SK-N-MC (cell line): ENCODE data around the gene EEF2K.

ENCODE experiments used
- EZH2 ChIP-seq: fragments of 200-600 bp; sonication (generic); IDR thresholded peaks from one replicate; pipeline ENCODE4 v1.6.1; 2017; ENCODE audit warnings: antibody characterized with exemption
- POLR2AphosphoS5 ChIP-seq: IDR thresholded peaks from 2 replicates; pipeline ENCODE4 v1.6.1; 2012; ENCODE audit warnings: mild to moderate bottlenecking, low read depth, low read length, borderline replicate concordance

DNA sequence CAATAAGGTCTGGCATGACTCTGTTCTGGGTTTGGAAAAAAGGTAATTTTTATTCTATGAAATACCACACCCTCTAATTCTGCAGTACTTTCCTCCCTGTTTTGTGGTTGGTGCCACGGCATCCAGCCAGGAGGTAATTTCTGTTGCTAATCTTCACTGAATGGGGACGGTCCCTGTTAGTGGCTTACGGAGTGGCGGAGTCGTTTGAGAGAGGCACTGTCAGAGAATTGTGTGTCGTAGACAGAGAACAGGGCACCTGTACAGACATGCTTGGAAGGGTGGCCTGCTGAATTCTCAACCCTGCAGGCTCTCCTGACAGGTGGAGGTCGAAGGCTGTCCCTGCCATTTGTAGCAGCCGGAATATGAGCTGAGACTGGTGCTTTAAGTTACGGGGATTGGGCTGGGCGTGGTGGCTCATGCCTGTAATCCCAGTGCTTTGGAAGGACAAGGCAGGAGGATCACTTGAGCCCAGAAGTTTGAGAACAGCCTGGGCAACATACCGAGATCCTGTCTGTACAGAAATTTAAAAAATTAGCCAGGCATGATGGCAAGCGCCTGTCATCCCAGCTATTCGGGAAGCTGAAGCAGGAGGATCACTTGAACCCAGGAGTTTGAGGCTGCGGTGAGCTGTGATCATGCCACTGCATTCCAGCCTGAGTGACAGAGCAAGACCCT, 33.2 kb downstream of the EEF2K start:
- TF ChIP-seq POLR2AphosphoS5 (no peak), EZH2 (no peak)
